ENCODE data around the gene GCNT1.
"Not testable (repeated sequence)": the region's sequence is repeated elsewhere in the genome, so short reads cannot be mapped to it uniquely, and the experiment has no call there.

The GCNT1 gene

DNA sequence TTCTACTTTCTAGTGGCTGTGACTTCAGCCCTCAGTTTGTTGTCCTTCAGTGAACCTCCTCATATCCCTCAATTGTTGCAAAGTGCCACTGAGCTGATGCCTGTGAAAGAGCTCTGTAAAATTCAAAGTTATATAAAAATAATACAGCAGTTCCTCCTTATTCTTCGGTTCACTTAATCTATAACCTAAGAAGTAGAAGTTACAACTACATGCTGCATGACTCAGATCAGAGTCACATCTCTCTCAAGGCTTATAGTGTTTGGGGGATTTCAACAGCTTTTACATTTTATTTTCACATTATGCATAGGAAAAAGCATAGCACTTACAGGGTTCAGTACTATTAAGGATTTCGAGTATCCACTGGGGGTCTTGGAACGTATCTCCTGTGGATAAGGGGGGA lies 25.1 kb upstream of the GCNT1 start:
- Mint-ChIP-seq H3K36me3 (no peaks in the 10 kb centered on the region), H3K9me3 (no peaks in the 10 kb centered on the region), H3K27me3 (no peaks in the 10 kb centered on the region), H3K4me3 (no peak overlapping the region), H3K27ac (no peak overlapping the region), H3K4me1 (peaks cover 8% of the 10 kb centered on the region)
- no peak for ATAC-seq

DNA sequence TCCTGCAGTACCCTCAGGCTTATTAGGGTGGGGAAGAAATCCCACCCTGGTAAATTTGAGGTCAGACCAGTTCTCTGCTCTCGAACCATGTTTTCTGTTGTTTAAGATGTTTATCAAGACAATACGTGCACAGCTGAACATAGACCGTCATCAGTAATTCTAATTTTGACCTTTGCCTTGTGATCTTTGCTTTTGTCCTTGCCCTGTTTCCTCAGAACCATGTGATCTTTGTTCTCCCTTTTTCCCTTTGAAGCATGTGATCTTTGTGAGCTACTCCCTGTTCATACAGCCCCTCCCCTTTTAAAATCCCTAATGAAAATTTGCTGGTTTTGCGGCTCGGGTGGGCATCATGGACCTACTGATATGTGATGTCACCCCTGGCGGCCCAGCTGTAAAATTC lies 24.1 kb upstream of the GCNT1 start:
- not testable (repeated sequence) for ATAC-seq, H3K36me3 Mint-ChIP-seq, H3K4me3 Mint-ChIP-seq, H3K9me3 Mint-ChIP-seq, H3K27ac Mint-ChIP-seq, H3K4me1 Mint-ChIP-seq, H3K27me3 Mint-ChIP-seq

DNA sequence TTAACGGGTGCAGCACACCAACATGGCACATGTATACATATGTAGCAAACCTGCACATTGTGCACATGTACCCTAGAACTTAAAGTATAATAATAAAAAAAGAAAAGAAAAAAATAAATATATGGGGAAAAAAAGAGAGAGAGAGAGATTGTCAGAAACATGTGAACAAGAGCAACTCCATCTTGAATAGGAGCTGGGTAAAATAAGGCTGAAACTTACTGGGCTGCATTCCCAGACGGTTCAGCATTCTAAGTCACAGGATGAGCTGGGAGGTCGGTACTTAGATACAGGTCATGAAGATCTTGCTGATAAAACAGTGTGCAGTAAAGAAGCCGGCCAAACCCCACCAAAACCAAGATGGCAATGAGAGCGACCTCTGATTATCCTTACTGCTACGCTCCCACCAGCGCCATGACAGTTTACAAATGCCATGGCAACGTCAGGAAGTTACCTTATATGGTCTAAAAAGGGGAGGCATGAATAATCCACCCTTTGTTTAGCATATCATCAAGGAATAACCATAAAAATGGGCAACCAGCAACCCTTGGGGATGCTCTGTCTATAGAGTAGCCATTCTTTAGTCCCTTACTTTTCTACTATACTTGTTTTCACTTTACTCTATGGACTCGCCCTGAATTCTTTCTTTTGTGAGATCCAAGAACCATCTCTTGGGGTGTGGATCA lies 21.8 kb upstream of the GCNT1 start:
- H3K4me1 Mint-ChIP-seq = peaks cover 14% of the 10 kb centered on the region
- not testable (repeated sequence) for H3K27ac Mint-ChIP-seq, ATAC-seq, H3K4me3 Mint-ChIP-seq, H3K27me3 Mint-ChIP-seq, H3K36me3 Mint-ChIP-seq, H3K9me3 Mint-ChIP-seq

DNA sequence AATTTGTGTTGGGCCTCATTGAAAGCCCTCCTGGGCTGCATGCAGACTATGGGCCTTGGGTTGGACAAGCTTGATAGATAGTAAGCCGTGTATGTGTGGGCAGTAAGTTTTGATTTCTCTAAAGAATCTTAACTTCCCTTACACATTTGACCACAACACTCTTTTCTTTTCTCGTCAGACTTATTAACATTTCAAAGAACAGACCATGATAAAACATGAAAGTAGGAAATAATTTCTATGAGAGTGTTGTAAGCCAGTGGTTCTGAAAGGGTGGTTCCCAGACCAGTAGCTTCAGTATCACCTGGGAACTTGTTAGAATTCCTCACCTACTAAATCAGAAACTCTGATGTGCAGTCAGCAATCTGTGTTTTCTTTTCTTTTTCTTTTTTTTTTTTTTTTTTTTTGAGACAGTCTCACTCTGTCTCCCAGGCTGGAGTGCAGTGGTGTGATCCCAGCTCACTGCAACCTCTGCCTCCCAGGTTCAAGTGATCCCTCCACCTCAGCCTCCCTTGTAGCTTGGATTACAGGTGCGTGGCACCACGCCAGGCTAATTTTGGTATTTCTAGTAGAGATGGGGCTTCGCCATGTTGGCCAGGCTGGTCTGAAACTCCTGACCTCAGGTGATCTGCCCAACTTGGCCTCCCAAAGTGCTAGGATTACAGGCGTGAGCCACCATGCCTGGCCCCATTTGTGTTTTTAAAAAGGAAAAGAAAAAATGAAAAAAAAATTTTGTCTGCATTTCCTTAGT lies 20.0 kb upstream of the GCNT1 start:
- H3K36me3 Mint-ChIP-seq = no peaks in the 10 kb centered on the region
- peak; percentile 76 for ATAC-seq
- H3K4me1 Mint-ChIP-seq = peaks cover 14% of the 10 kb centered on the region
- peaks cover 27% of the 10 kb centered on the region for H3K27me3 Mint-ChIP-seq
- H3K9me3 Mint-ChIP-seq = peaks cover 5% of the 10 kb centered on the region
- no peak overlapping the region for H3K27ac Mint-ChIP-seq
- no peak overlapping the region for H3K4me3 Mint-ChIP-seq

DNA sequence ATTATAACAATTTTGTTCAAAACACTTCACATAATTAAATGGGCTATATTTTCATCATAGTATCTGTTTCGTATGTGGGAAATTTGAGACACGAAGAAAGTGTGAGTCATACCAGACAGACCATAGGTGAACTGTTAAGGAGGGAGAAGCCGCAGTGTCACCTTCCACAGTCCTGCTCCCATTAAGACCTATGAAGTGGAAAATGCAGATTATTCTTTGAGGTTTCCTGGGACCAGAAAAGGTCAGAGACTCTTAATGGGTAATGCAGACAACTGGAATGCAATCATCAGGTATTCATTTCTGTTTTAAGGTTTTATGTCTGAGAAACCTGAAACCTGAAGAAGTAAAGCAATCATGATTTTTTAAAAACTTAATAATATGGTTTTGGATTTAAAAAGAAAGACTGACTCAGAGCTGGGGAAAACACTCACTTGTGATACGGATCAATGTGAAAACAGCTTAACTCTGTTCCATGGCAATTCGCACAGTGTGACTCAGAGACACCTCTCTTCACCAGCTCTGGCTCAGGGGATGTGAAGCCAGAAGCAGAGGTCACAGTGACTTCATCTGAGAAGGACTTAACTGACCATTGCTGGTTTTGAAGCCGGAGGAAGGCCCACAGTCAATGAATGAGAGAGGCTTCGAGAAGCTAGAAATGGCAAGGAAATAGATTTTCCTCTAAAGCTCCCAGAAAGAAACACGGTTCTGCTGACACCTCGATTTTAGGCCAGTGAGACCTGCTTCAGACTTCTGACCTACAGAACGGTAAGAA lies 17.2 kb upstream of the GCNT1 start:
- Mint-ChIP-seq H3K27me3 (peaks cover 27% of the 10 kb centered on the region), H3K4me1 (peaks cover 14% of the 10 kb centered on the region), H3K9me3 (peaks cover 5% of the 10 kb centered on the region), H3K27ac (peak overlapping the region; percentile 78), H3K36me3 (no peaks in the 10 kb centered on the region), H3K4me3 (peak overlapping the region; percentile 61)
- peak; percentile 77 for ATAC-seq

DNA sequence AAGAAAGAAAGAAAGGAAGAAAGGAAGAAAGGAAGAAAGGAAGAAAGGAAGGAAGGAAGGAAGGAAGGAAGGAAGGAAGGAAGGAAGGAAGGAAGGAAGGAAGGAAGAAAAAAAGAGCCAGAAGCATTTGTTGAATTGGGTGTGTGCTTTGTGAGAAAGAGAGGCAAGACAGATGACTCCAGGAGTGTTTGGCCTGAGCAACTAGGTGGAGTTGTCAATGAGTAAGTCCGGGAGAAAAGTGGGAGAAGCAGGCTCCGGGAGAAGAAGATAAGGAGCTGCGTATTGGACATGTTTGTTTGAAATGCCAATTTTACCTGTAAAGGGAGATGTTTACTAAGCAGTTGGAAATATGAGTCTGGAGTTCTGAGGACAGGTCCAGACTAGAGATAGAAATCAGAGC lies 15.1 kb upstream of the GCNT1 start:
- peaks cover 5% of the 10 kb centered on the region for H3K9me3 Mint-ChIP-seq
- no peak overlapping the region for H3K27ac Mint-ChIP-seq
- H3K4me3 Mint-ChIP-seq = no peak overlapping the region
- peaks cover 27% of the 10 kb centered on the region for H3K27me3 Mint-ChIP-seq
- ATAC-seq = no peak
- no peaks in the 10 kb centered on the region for H3K36me3 Mint-ChIP-seq
- peaks cover 5% of the 10 kb centered on the region for H3K4me1 Mint-ChIP-seq

DNA sequence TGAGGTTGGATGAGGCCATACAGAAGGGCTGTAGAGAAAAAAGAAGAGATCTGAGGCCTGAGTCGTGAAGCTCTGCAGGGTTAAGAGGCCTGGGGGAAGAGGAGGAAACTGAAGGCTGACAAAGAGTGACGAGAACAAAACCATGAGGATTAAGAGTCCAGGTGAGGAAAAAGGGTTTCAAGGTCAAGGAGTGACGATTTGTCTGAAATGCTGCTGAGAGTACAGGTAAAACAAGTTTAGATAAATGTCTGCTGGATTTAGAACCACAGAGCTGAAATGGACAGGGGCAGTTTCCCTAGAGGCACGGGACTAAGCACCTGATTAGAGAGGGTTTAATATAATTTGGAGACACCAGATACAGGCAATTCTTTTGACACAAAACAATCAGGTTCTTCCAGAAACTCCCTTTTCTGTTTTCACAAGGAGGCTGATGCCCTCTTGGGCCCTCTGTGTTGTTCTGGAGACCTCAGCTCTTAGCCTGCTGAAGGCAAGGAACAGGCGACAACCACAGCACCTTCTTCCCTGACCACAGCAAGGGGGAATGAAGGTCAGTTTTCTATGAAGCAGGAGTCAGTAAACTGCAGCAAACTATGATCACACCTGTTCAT lies 14.6 kb upstream of the GCNT1 start:
- peaks cover 5% of the 10 kb centered on the region for H3K4me1 Mint-ChIP-seq
- H3K4me3 Mint-ChIP-seq = no peak overlapping the region
- no peaks in the 10 kb centered on the region for H3K36me3 Mint-ChIP-seq
- peaks cover 5% of the 10 kb centered on the region for H3K9me3 Mint-ChIP-seq
- peaks cover 27% of the 10 kb centered on the region for H3K27me3 Mint-ChIP-seq
- no peak for ATAC-seq
- H3K27ac Mint-ChIP-seq = no peak overlapping the region

DNA sequence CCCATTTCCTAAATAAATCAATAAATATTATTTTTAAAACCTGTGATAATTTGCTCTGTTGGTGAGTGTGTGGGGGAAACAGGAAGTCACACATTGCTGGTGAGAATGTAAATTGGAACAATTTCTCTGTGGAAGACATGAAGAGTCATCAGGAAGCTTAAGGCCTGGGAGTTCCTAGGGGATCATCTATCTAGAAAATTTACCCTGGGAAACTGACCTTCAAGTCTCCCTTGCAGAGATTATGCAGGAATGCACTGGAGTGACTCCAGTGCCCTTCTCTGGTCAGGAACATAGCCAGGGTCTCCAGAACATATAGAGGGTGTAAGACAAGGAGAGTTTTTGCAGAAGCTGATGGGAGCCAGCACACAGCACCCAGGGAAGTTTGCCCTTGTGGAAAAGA lies 13.0 kb upstream of the GCNT1 start:
- Mint-ChIP-seq H3K4me3 (no peak overlapping the region), H3K27me3 (peaks cover 17% of the 10 kb centered on the region), H3K27ac (no peak overlapping the region), H3K9me3 (peaks cover 5% of the 10 kb centered on the region), H3K36me3 (no peaks in the 10 kb centered on the region), H3K4me1 (peaks cover 5% of the 10 kb centered on the region)
- no peak for ATAC-seq

DNA sequence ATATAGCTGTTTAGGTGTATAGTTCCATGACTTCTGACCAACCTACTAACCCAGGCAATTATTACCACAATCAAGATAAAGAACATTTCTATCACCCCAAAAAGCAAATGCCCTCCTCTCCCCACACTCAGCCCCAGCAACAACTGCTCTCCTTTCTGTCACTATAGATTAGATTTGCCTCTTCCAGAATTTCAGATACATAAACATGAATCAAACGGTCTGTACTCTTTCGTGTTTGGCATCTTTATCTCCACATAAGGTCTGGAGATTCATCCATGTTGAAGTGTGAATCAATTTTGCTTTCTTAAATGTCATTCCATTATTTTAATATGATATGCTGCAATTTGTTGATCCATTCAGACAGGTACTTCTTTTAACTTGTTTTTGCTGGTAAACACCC lies 10.5 kb upstream of the GCNT1 start:
- Mint-ChIP-seq H3K9me3 (no peaks in the 10 kb centered on the region), H3K4me1 (no peaks in the 10 kb centered on the region), H3K4me3 (no peak overlapping the region)

DNA sequence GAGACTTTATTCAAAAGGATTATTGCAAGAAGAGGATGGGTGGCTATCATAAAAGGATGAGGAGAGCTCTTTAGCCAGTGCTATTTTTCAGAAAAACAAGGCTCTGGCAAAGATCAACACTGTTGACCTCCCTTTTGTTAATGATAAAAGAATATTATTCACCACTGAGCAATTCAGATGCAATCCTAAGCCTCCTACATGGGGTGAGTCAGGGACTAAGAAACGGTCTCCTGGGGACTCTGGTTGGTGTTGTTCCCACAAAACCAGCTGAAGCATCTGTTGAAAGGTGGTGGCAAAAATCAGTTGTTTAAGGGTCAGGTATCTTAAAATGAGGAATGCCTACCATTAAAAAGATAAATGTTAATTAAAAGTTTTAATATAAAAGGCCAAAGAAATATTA lies 7.7 kb upstream of the GCNT1 start:
- H3K9me3 Mint-ChIP-seq = no peaks in the 10 kb centered on the region
- ATAC-seq = no peak
- no peaks in the 10 kb centered on the region for H3K36me3 Mint-ChIP-seq
- no peak overlapping the region for H3K4me3 Mint-ChIP-seq
- no peaks in the 10 kb centered on the region for H3K27me3 Mint-ChIP-seq
- no peak overlapping the region for H3K27ac Mint-ChIP-seq
- H3K4me1 Mint-ChIP-seq = peaks cover 3% of the 10 kb centered on the region

More for the DNA sequence above, 10.5 kb upstream of the GCNT1 start:
- H3K27me3 Mint-ChIP-seq = peaks cover 5% of the 10 kb centered on the region
- ATAC-seq = no peak
- no peaks in the 10 kb centered on the region for H3K36me3 Mint-ChIP-seq
- peak overlapping the region; percentile 18 for H3K27ac Mint-ChIP-seq

DNA sequence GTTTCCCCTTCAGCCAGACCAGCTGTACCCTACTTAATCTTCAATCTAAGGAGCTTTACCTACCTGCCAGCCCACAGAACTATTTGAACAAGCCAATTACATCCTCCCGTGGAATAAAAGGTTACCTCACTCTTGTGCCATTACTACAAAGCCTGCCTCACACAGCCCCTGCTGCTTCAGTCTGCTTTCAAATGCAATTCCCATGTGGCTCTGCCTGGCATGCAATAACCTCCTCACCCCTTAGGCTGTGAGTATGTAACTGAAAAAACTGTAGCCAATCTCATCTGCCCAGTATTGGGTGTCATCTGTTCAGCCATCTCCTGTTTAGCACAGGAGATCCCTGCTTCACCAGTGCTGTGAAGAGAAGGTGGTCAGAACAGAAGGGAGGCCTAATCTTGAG lies 6.1 kb upstream of the GCNT1 start:
- Mint-ChIP-seq H3K36me3 (no peaks in the 10 kb centered on the region), H3K27me3 (no peaks in the 10 kb centered on the region), H3K27ac (no peak overlapping the region), H3K4me1 (peaks cover 8% of the 10 kb centered on the region), H3K4me3 (no peak overlapping the region), H3K9me3 (no peaks in the 10 kb centered on the region)
- no peak for ATAC-seq

DNA sequence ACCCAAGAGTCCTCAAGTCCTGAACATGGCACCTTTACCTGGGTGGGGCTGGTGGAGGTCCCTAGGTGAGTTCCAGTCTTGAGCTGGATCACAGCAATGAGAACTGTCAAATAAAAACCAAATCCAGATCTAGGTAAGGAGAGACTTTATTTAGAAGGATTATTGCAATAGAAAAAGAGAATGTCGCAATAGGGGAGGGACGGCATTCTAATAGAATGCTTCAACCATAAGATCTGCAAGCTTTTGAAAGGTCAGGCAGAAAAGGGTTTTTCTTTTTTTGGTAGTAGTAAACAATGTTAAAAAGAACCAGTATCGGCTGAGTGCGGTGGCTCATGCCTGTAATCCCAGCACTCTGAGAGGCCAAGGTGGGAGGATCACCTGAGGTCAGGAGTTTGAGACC lies 5.2 kb upstream of the GCNT1 start:
- Mint-ChIP-seq H3K9me3 (no peaks in the 10 kb centered on the region), H3K27ac (no peak overlapping the region), H3K27me3 (no peaks in the 10 kb centered on the region), H3K4me1 (peaks cover 8% of the 10 kb centered on the region), H3K36me3 (no peaks in the 10 kb centered on the region), H3K4me3 (no peak overlapping the region)
- ATAC-seq = no peak

DNA sequence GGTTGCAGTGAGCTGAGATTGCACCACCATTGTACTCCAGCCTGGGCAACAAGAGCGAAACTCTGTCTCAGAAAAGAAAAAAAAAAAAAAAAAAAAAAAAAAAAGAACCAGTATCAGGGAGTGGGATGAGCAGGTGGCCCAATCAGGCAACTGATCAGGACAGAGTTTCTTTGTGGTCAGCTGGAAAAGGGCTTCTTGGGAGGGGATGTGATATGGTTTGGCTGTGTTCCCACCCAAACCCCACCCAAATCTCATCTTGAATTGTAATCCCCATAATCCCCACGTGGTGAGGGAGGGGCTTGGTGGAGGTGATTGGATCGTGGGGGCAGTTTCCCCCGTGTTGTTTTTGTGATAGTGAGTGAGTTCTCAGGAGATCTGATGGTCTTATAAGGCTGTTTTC lies 4.7 kb upstream of the GCNT1 start:
- H3K4me1 Mint-ChIP-seq = peaks cover 11% of the 10 kb centered on the region
- no peak overlapping the region for H3K27ac Mint-ChIP-seq
- no peak overlapping the region for H3K4me3 Mint-ChIP-seq

DNA sequence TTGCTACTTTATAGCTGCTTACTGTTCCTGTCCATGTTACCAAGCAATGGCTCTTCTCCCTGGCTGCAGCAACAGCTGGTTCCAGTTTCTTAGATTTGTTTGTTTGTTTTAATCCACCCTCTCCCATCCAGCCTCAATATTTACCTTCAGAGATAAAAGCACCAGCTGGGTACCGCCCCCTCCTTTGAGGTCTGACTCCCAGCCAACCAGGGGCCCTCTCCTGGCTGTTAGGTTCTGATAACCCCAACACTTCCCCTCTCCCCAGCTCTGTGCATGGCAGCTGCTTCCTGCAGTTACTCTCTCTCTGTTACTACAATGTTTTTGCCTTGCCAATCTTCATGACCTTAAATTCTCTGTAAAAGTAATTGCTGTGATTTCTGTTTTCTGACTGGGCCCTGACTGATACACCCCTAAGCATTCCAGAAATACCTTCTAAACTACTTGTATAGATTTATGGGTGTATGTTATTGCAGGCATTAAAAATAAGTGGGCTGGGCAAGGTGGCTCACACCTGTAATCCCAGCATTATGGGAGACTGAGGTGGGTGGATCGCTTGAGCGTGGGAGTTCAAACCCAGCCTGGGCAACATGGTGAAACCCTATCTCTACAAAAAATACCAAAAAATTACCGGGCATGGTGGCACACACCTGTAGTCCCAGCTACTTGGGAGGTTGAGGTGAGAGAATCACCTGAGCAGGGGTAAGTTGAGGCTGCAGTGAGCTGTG lies 2.6 kb upstream of the GCNT1 start:
- no peak for ATAC-seq
- Mint-ChIP-seq H3K27me3 (peaks cover 9% of the 10 kb centered on the region), H3K36me3 (no peaks in the 10 kb centered on the region), H3K4me1 (peaks cover 22% of the 10 kb centered on the region), H3K27ac (no peak overlapping the region), H3K4me3 (no peak overlapping the region), H3K9me3 (no peaks in the 10 kb centered on the region)

More for the DNA sequence above, 4.7 kb upstream of the GCNT1 start:
- H3K9me3 Mint-ChIP-seq = no peaks in the 10 kb centered on the region
- no peaks in the 10 kb centered on the region for H3K36me3 Mint-ChIP-seq
- ATAC-seq = no peak
- no peaks in the 10 kb centered on the region for H3K27me3 Mint-ChIP-seq

Data from stimulated activated memory B cell treated with anti-CD40 and anti-IgM and Interleukin-4, amounts not matched to agents 10 μg/mL and 1 μg/mL and 100 μg/mL, for 72 hours (primary cell).